Tracheal epithelial cell (primary cell): ENCODE results near the gene NOL11. TPM values are rescaled to one million over a fixed set of nuclear protein-coding genes. Genes with fewer than 3 reads are reported as not detected.

Experiments used
- total RNA-seq: library from RNA; depleted of rRNA; stranded (reverse); fragments of >200 nt; gene quantifications from 2 replicates; pipeline ENCODE4 v1.2.1, GENCODE V29; 2014

Gene NOL11
- 28.4 and 33.2 TPM in 2 replicates for total RNA-seq

DNA sequence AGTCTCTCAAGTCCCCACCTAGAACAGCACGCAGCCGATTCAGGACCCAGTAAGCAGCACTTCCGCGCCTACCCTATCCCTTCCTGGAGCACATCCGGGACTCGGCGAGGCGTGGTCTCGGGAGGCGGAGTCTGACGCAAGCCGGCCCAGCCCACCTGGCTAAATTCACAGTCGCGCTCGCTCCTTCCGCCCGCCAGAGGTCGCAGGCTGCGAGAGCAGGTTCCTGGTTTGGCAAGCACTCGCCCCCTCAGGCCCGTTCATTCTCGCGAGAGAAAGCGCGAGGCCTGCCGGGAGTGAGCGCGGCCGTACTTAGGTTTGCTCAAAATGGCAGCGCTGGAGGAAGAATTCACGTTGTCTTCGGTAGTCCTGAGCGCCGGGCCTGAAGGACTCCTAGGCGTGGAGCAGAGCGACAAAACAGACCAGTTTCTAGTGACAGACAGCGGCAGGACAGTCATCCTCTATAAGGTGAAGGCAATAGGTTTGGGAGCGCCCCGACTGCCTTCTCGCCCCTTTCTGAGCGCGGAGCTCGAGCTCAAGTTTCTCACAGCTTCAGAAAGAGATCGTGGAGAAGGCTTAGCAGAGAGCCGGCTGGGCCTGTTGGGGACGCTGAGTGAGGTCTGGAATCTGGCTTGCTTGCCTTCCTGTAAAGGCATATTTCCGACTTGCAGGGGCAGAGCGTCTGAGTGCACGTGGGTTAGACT, at the start of gene NOL11:
TSS of gene NOL11 (plus strand) at position 313 of the 701 bp plus-strand sequence. CDS start at position 325, 12 bp downstream.

Other genes with a start within 250 kb of the NOL11 start
- 22.2 and 22.4 TPM in 2 replicates for gene BPTF, start 107.6 kb downstream of the NOL11 start, total RNA-seq